GM23338 (cell line): ENCODE results near the gene LHX1. TPM values are rescaled to one million over a fixed set of nuclear protein-coding genes. Genes with fewer than 3 reads are reported as not detected.

Experiments used
- ATAC-seq: fragments of 200-7000 bp; cut with Tn5 transposase; 3 replicates; pipeline ENCODE4 v1.9.1; 2020
- DNase-seq: peaks from one replicate; pipeline ENCODE4 v3.0.0-alpha.2; 2015; ENCODE audit warnings: low spot score
- H2AFZ ChIP-seq: fragments of 200-600 bp; sonication (generic); 2 replicates; pipeline ENCODE4 v1.8.0; 2016; ENCODE audit warnings: antibody characterized with exemption, mild to moderate bottlenecking, moderate library complexity
- H3F3A ChIP-seq: fragments of 200-600 bp; sonication (generic); replicated peaks from 2 replicates; pipeline ENCODE4 v1.8.0; 2017; ENCODE audit warnings: antibody characterized with exemption, mixed run types, low read depth
- H3K27ac ChIP-seq: fragments of 200-600 bp; sonication (generic); 2 replicates; pipeline ENCODE4 v1.6.1; 2016; ENCODE audit warnings: low read depth
- H3K27me3 ChIP-seq: fragments of 200-600 bp; sonication (generic); 2 replicates; pipeline ENCODE4 v1.8.0; 2016; ENCODE audit warnings: mild to moderate bottlenecking, mixed run types, moderate library complexity; ENCODE audit not compliant: insufficient read depth
- H3K36me3 ChIP-seq: fragments of 200-600 bp; sonication (generic); 2 replicates; pipeline ENCODE4 v1.8.0; 2016; ENCODE audit warnings: mild to moderate bottlenecking; ENCODE audit not compliant: insufficient read depth
- H3K4me1 ChIP-seq: fragments of 200-600 bp; sonication (generic); 2 replicates; pipeline ENCODE4 v1.8.0; 2016; ENCODE audit warnings: mild to moderate bottlenecking, moderate library complexity; ENCODE audit not compliant: insufficient read depth
- H3K4me2 ChIP-seq: fragments of 200-600 bp; sonication (generic); 2 replicates; pipeline ENCODE4 v1.7.1; 2017; ENCODE audit warnings: mixed run types
- H3K4me3 ChIP-seq: fragments of 200-600 bp; sonication (generic); 2 replicates; pipeline ENCODE4 v1.6.1; 2016; ENCODE audit warnings: mixed run types
- H3K79me2 ChIP-seq: fragments of 200-600 bp; sonication (generic); replicated peaks from 2 replicates; pipeline ENCODE4 v1.8.0; 2017; ENCODE audit warnings: mild to moderate bottlenecking; ENCODE audit not compliant: insufficient read depth
- H3K9me2 ChIP-seq: fragments of 200-600 bp; sonication (generic); 2 replicates; pipeline ENCODE4 v1.8.0; 2017; ENCODE audit not compliant: insufficient read depth
- H4K20me1 ChIP-seq: fragments of 200-600 bp; sonication (generic); replicated peaks from 2 replicates; pipeline ENCODE4 v1.8.0; 2017; ENCODE audit warnings: mild to moderate bottlenecking; ENCODE audit not compliant: insufficient read depth
- H3K27ac Mint-ChIP-seq: 2 replicates; pipeline ENCODE4 v1.8.0; 2020; ENCODE audit warnings: inconsistent platforms, mild to moderate bottlenecking, moderate library complexity, mixed read lengths
- H3K27me3 Mint-ChIP-seq: 3 replicates; pipeline ENCODE4 v1.8.0; 2022; ENCODE audit warnings: low read depth, mild to moderate bottlenecking, moderate library complexity, mixed read lengths, inconsistent platforms; ENCODE audit not compliant: insufficient read depth, poor library complexity
- H3K36me3 Mint-ChIP-seq: 3 replicates; pipeline ENCODE4 v1.8.0; 2021; ENCODE audit warnings: low read depth, mild to moderate bottlenecking, inconsistent platforms, moderate library complexity, mixed read lengths
- H3K4me1 Mint-ChIP-seq: 3 replicates; pipeline ENCODE4 v1.8.0; 2020; ENCODE audit warnings: mild to moderate bottlenecking, inconsistent platforms, mixed read lengths
- H3K4me3 Mint-ChIP-seq: 3 replicates; pipeline ENCODE4 v1.8.0; 2021; ENCODE audit warnings: moderate library complexity, mild to moderate bottlenecking, inconsistent platforms, mixed read lengths
- H3K9me3 Mint-ChIP-seq: 3 replicates; pipeline ENCODE4 v1.8.0; 2020; ENCODE audit warnings: moderate library complexity, mild to moderate bottlenecking, inconsistent platforms, mixed read lengths
- CREB1 ChIP-seq: fragments of 250-450 bp; sonication (Bioruptor Pico); IDR thresholded peaks from 2 replicates; pipeline ENCODE4 v1.5.0; 2020; ENCODE audit warnings: low read depth, mild to moderate bottlenecking, moderate library complexity
- CTCF ChIP-seq, 2 experiments: fragments of 200-600 bp in 1 of 2; sonication (generic) in 1 of 2; conservative IDR thresholded peaks; 2 replicates each; pipeline versions ENCODE4 v1.5.1 to v1.6.1; 2016 to 2017; ENCODE audit warnings: antibody characterized with exemption in 2 of 2, low read depth in 2 of 2, mild to moderate bottlenecking in 2 of 2, moderate library complexity in 1 of 2
- EZH2 ChIP-seq: fragments of 200-600 bp; sonication (generic); IDR thresholded peaks from one replicate; pipeline ENCODE4 v1.8.0; 2017; ENCODE audit warnings: antibody characterized with exemption, mild to moderate bottlenecking, low read depth; ENCODE audit not compliant: unreplicated experiment
- EZH2phosphoT487 ChIP-seq: fragments of 200-600 bp; sonication (generic); IDR thresholded peaks from one replicate; pipeline ENCODE4 v1.8.1; 2018; ENCODE audit warnings: antibody characterized with exemption; ENCODE audit not compliant: unreplicated experiment
- JUNB ChIP-seq: IDR thresholded peaks from one replicate; pipeline ENCODE4 v1.6.1; 2016; ENCODE audit warnings: antibody characterized with exemption; ENCODE audit not compliant: unreplicated experiment
- NANOG ChIP-seq: IDR thresholded peaks from 2 replicates; pipeline ENCODE4 v1.6.1; 2016; ENCODE audit warnings: antibody characterized with exemption, borderline replicate concordance
- polyA plus RNA-seq: library from polyadenylated mRNA; unstranded; fragments of >200 nt; fragmentation: Nextera tagmentation; extraction: Ambion mirVana; gene quantifications from 2 replicates; pipeline ENCODE4 v1.2.1, GENCODE V29; 2016
- total RNA-seq: library from RNA; depleted of rRNA; stranded (reverse); fragments of >200 nt; shearing (Covaris generic); gene quantifications from 2 replicates; pipeline ENCODE4 v1.2.3, GENCODE V29; 2014

Gene LHX1
- total and polyA plus RNA-seq, 2 experiments from 2014 or later = 0.52 to 0.74 TPM

DNA sequence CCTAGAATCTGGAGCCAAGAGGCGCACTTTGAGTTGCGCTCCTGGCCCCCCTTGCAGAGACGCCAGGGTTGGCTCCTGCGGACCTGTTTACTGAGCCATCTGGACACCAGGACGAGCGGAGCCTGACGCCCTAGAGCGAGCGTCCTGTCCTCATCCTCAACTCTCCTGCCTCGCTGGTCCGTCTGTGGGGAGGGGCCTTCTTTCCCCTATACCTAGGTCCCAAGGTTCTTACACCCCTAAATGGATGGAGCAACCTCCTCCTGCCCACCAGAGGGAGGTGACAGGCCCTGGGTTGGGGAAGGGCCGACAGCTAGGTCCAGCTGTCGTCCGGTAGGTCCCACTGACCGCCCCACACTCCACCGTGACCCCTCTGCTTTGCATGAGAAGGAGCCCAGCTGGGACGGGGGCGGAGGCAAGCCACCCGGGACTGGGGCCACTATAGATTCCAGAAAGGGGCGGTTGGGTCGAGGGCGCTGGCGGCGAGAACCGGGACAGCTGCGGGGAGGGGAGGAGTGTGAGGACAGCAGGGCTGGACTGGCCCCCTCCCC is 3.1 kb upstream of the LHX1 start:
- H3K27me3 ChIP-seq = peaks cover 100% of the 10 kb centered on the region
- H4K20me1 ChIP-seq = peaks cover 8% of the 10 kb centered on the region
- H3K79me2 ChIP-seq = no peaks in the 10 kb centered on the region
- ATAC-seq = peak; percentile 1
- peak overlapping the region; percentile 80 for H3K4me3 Mint-ChIP-seq
- no peaks in the 10 kb centered on the region for H3K9me2 ChIP-seq
- H3K9me3 Mint-ChIP-seq = peaks cover 6% of the 10 kb centered on the region
- DNase-seq = peak; percentile 71
- H3K27ac Mint-ChIP-seq = no peak overlapping the region
- peak overlapping the region; percentile 66; the same call in 1 of the 2 replicates for H2AFZ ChIP-seq
- H3K4me1 Mint-ChIP-seq = peaks cover 75% of the 10 kb centered on the region
- H3F3A ChIP-seq = peaks cover 48% of the 10 kb centered on the region
- H3K4me3 ChIP-seq = peak overlapping the region; percentile 84
- H3K4me1 ChIP-seq = peaks cover 76% of the 10 kb centered on the region
- H3K27ac ChIP-seq = no peak overlapping the region
- no peaks in the 10 kb centered on the region for H3K36me3 ChIP-seq
- peaks cover 99% of the 10 kb centered on the region for H3K27me3 Mint-ChIP-seq
- TF ChIP-seq EZH2phosphoT487 (no peak), CREB1 (CRISPR knock-in tag) (no peak), CTCF (conservative IDR thresholded peaks at IDR 0.05; ENCODE audit: low read depth in 2 of 2) (peak in 1 of 2 experiments; percentile 36; a peak in 2 of 4 replicates), JUNB (no peak), NANOG (no peak)
- peaks cover 2% of the 10 kb centered on the region; the same call in 1 of the 3 replicates for H3K36me3 Mint-ChIP-seq
- H3K4me2 ChIP-seq = peak overlapping the region; percentile 95

DNA sequence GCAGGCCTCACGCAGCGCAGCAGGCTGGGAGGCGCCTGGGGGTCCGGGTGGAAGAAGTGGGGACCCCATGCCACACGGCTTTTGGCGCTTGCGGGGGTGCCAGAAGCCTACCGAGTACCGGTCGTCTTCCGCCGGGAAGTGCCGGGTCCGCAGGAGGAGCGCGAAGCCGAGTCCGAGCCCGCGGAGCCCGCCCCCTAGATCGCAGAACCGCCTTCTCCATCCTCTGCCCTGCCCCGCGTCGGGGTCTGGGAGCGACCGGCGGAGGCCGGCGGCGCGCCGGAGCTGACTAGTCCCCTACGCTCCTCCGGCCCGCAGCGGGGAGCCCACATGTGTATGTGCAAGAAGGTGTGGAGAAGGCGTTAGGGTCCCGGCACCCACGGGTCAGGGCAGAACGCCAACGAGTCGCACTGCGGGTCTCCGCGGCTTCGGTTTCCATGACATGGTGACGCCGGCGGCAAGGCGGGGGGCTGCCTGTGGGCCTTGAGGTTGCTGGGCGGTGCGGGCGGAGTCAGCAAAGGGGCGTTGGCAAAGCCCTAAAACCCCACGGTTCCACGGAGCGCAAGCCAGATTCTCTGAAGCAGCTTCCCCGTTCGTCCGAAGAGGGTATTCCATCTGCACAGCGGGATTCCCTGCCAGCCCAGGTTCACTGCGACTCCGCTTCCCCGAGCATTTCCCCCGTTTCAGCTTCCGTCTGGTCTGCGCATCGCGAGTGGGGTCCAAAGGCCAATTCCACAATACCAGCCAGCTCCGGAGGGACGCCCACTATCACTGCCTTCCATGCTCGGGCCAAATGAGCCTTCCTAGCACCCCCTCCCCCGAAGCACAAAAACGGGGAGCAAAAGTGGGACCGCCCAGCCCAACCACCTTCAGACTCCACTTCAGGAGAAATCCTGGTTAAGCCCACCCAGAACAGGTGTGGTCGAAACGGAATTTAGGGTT is 2.3 kb upstream of the LHX1 start:
- H3K9me2 ChIP-seq = no peaks in the 10 kb centered on the region
- H3K4me3 ChIP-seq = peak overlapping the region; percentile 84
- H3K4me1 ChIP-seq = peaks cover 75% of the 10 kb centered on the region
- H3K27me3 ChIP-seq = peaks cover 100% of the 10 kb centered on the region
- Mint-ChIP-seq H3K27ac (no peak overlapping the region), H3K9me3 (peaks cover 8% of the 10 kb centered on the region), H3K27me3 (peaks cover 99% of the 10 kb centered on the region), H3K36me3 (peaks cover 2% of the 10 kb centered on the region; the same call in 1 of the 3 replicates), H3K4me3 (peak overlapping the region; percentile 80), H3K4me1 (peaks cover 71% of the 10 kb centered on the region)
- H3K36me3 ChIP-seq = no peaks in the 10 kb centered on the region
- peaks cover 8% of the 10 kb centered on the region for H4K20me1 ChIP-seq
- H3F3A ChIP-seq = peaks cover 50% of the 10 kb centered on the region
- H3K4me2 ChIP-seq = peak overlapping the region; percentile 95
- peak; percentile 94 for TF ChIP-seq EZH2
- no peak for TF ChIP-seq JUNB
- no peaks in the 10 kb centered on the region for H3K79me2 ChIP-seq
- ATAC-seq = peak; percentile 24
- no peak overlapping the region for H3K27ac ChIP-seq
- peak; percentile 85 for DNase-seq
- H2AFZ ChIP-seq = peak overlapping the region; percentile 66; the same call in 1 of the 2 replicates
